K562 (cell line): ENCODE data around the gene FAM169A. TPM values are rescaled to one million over a fixed set of nuclear protein-coding genes. Genes with fewer than 3 reads are reported as not detected.

Experiments
- ATAC-seq: fragments of 200-7000 bp; cut with Tn5 transposase; 3 replicates; pipeline ENCODE4 v1.9.1; 2020; ENCODE audit warnings: moderate library complexity
- BruUV-seq: library from RNA; stranded (reverse); fragments of 400-500 nt; replicated peaks from 2 replicates; lab custom pipeline; 2021; lab: Mats Ljungman, UMichigan
- CTCF ChIA-PET: fragments of 300-600 bp; formaldehyde crosslinking; extraction: SDS; loops from one replicate; lab custom pipeline; 2021; ENCODE audit warnings: low intra/inter-chr PET ratio; lab: Yijun Ruan, JAX
- POLR2A ChIA-PET: fragments of 300-600, 350-650 bp; sonication (Branson Sonifier 250); formaldehyde crosslinking; extraction: SDS; loops from one replicate; lab custom pipeline; 2021; ENCODE audit warnings: antibody characterized with exemption, inconsistent platforms; lab: Yijun Ruan, JAX
- DNase-seq, 4 experiments: peaks; one replicate each; pipeline versions ENCODE4 v3.0.0 to v3.0.0-alpha.2; 2011 to 2018; ENCODE audit warnings: low spot score in 3 of 4, mixed read lengths in 3 of 4; ENCODE audit errors: extremely low read depth in 1 of 4
- FAIRE-seq: peaks from 2 replicates; lab custom pipeline; 2011; peaks lifted over from hg19 to GRCh38; lab: Jason Lieb, UNC
- H2AFZ ChIP-seq: 2 replicates; pipeline ENCODE4 v1.6.0; 2011; ENCODE audit warnings: low read depth, low read length, control low read depth, inconsistent platforms
- H3K27ac ChIP-seq: fragments of 200-600 bp; 3 replicates; pipeline ENCODE4 v1.8.0; 2011; ENCODE audit warnings: low read depth, mild to moderate bottlenecking, control low read depth, inconsistent platforms, low read length, moderate library complexity, mixed read lengths; ENCODE audit errors: extremely low read depth
- H3K27me3 ChIP-seq, 2 experiments: fragments of 300-600 bp in 1 of 2; 2 replicates in 1 of 2; 3 replicates in 1 of 2; pipeline versions ENCODE4 v1.6.0 to v1.8.0; 2011; ENCODE audit warnings: inconsistent platforms in 2 of 2, low read length in 2 of 2, mild to moderate bottlenecking in 1 of 2, mixed read lengths in 1 of 2, moderate library complexity in 1 of 2; ENCODE audit not compliant: control insufficient read depth in 2 of 2, insufficient read depth in 2 of 2
- H3K36me3 ChIP-seq: fragments of 300-600 bp; 3 replicates; pipeline ENCODE4 v1.8.0; 2011; ENCODE audit warnings: mild to moderate bottlenecking, low read length, inconsistent platforms; ENCODE audit not compliant: control insufficient read depth, insufficient read depth
- H3K4me1 ChIP-seq, 2 experiments: fragments of 200-600 bp in 1 of 2; replicated peaks in 1 of 2; 2 replicates in 1 of 2; 3 replicates in 1 of 2; pipeline versions ENCODE4 v1.5.1 to v1.8.0; 2011; ENCODE audit warnings: inconsistent platforms in 2 of 2, low read length in 2 of 2, mild to moderate bottlenecking in 1 of 2, mixed read lengths in 1 of 2, moderate library complexity in 1 of 2; ENCODE audit not compliant: control insufficient read depth in 2 of 2, insufficient read depth in 2 of 2
- H3K4me2 ChIP-seq: 2 replicates; pipeline ENCODE4 v1.6.1; 2011; ENCODE audit warnings: low read length, control low read depth, inconsistent platforms, mixed read lengths; ENCODE audit not compliant: insufficient read depth
- H3K4me3 ChIP-seq: fragments of 200-600 bp; sonication (generic), shearing (Covaris generic); 2 replicates; pipeline ENCODE4 v1.5.1; 2016; ENCODE audit warnings: control low read depth, inconsistent platforms
- H3K79me2 ChIP-seq: fragments of 200-600 bp; 3 replicates; pipeline ENCODE4 v1.8.0; 2011; ENCODE audit warnings: low read length, inconsistent platforms; ENCODE audit not compliant: control insufficient read depth, insufficient read depth
- H3K9ac ChIP-seq, 2 experiments: 2 replicates each; pipeline versions ENCODE4 v1.6.0 to v1.6.1; 2011; ENCODE audit warnings: low read depth in 2 of 2, low read length in 2 of 2, control low read depth in 1 of 2, inconsistent platforms in 1 of 2, mild to moderate bottlenecking in 1 of 2, mixed read lengths in 1 of 2; ENCODE audit not compliant: insufficient read depth in 1 of 2
- H3K9me1 ChIP-seq: one replicate; pipeline ENCODE4 v1.6.0; 2011; ENCODE audit warnings: inconsistent platforms, mild to moderate bottlenecking, low read length, moderate library complexity; ENCODE audit not compliant: control insufficient read depth, insufficient read depth
- H3K9me3 ChIP-seq: replicated peaks from 2 replicates; pipeline ENCODE4 v1.5.1; 2011; ENCODE audit warnings: low read depth, low read length, inconsistent platforms; ENCODE audit not compliant: control insufficient read depth, insufficient read depth
- H4K20me1 ChIP-seq: replicated peaks from 2 replicates; pipeline ENCODE4 v1.6.1; 2011; ENCODE audit warnings: low read length, inconsistent platforms, mixed read lengths; ENCODE audit not compliant: control insufficient read depth, insufficient read depth
- FOXJ2 ChIP-seq: fragments of 200-800 bp; sonication (Bioruptor generic); IDR thresholded peaks from 2 replicates; pipeline ENCODE4 v1.6.1; 2016; ENCODE audit warnings: missing genetic modification characterization, missing compliant biosample characterization
- RBFOX2 ChIP-seq: fragments of 200-400 bp; formaldehyde crosslinking; IDR thresholded peaks from 2 replicates; pipeline ENCODE4 v1.6.1; 2017; ENCODE audit warnings: low read depth, mild to moderate bottlenecking, low read length, moderate library complexity
- RFX1 ChIP-seq: fragments of 450-650 bp; IDR thresholded peaks from 2 replicates; pipeline ENCODE4 v1.6.1; 2016; ENCODE audit warnings: mild to moderate bottlenecking, moderate library complexity
- whole genome bisulfite sequencing: fragments of 100-300 bp; shearing (Covaris generic); methylation state at CpG from one replicate; pipeline ENCODE4 v1.1.6; 2016; ENCODE audit warnings: low coverage, mixed read lengths; ENCODE audit not compliant: insufficient coverage; ENCODE audit errors: missing lambda C conversion rate; 5-methylcytosine and 5-hydroxymethylcytosine counted together
- in situ Hi-C: fragments of 300-500 bp; cut with MboI; formaldehyde crosslinking; loops from 4 replicates; pipeline ENCODE4 v1.15.0; 2018; ENCODE audit warnings: inconsistent platforms, mixed read lengths
- intact Hi-C: fragments of 100-400 bp; cut with micrococcal nuclease; formaldehyde crosslinking; loops from 2 replicates; pipeline ENCODE4 v1.14.2; 2022
- polyA plus RNA-seq, 8 experiments: library from polyadenylated mRNA; depleted of rRNA in 4 of 8; stranded (reverse) in 5 of 8; unstranded in 3 of 8; fragments of >200 nt; fragmentation: Nextera tagmentation in 2 of 8; fragmentation: Illumina TruSeq in 1 of 8; extraction: Ambion mirVana in 2 of 8; extraction: Trizol in 1 of 8; gene quantifications; 2 replicates each; pipeline versions ENCODE4 v1.2.1 to v1.2.3, GENCODE V29; 2011 to 2014; ENCODE audit warnings: inconsistent platforms in 1 of 8, missing spikeins in 1 of 8
- total RNA-seq, 7 experiments: library from RNA; depleted of rRNA in 6 of 7; stranded (reverse); fragments of >200 nt in 6 of 7; fragmentation: Illumina TruSeq in 2 of 7; extraction: Trizol in 2 of 7; gene quantifications; 2 replicates each; pipeline versions ENCODE4 v1.2.1 to v1.2.3, GENCODE V29; 2011 to 2021; ENCODE audit warnings: low replicate concordance in 1 of 7
- TF ChIP-seq, protein P1 (sequence below): fragments of 250-450 bp; sonication (Bioruptor Pico); IDR thresholded peaks from 2 replicates; pipeline ENCODE4 v1.8.0; 2022; ENCODE audit warnings: inconsistent platforms

The FAM169A gene
- total and polyA plus RNA-seq, 9 of the 15 experiments (the other 6 are each of a cell fraction or from before 2014, with no cell fraction given) = 0.01 to 0.04 TPM; not detected in 7

GRCh38 chr5:74765929-74766328 lies 100.3 kb downstream of the FAM169A start (continued):
- TF ChIP-seq RBFOX2 = 0 out of 2 replicates have a peak, but pooled peaks have one; percentile 26

DNA sequence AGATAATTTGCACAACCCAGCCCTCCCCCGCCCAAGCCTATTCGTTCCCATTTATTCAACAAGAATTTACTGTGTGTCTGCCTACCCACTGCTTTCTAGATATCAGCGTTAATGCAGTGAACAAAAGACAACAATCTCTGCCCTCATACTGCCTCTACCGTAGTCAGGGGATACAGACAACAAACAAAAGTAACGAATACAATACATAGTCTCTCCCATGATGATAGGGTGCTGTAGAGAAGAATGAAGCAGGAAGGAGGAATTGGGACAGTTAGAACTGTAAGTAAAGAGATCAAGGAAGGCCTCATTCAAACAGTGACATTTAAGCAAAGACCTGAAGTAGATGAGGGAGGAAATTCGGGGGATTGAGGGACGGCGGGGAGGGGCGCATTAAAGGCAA lies 101.0 kb downstream of the FAM169A start:
- H3K4me2 ChIP-seq = peak overlapping the region; percentile 51
- intact Hi-C loops = loop anchor here (5.0 kb wide), 1 partner anchor 152 kb away; no protein-coding TSS in a partner anchor
- no peaks in the 10 kb centered on the region for H3K9me1 ChIP-seq
- H3K9ac ChIP-seq = no peak overlapping the region
- H3K27me3 ChIP-seq = no peaks in the 10 kb centered on the region
- FAIRE-seq (no peak), DNase-seq (peak in 1 of 4 experiments; percentile 10), ATAC-seq (no peak)
- no TSS peak for BruUV-seq
- peaks cover 6% of the 10 kb centered on the region; the same call in 1 of the 2 replicates for H4K20me1 ChIP-seq
- ChIA-PET POLR2A (interaction anchor here (0.7 kb wide), 1 partner anchor 71 kb away, joined by 5 read pairs; no protein-coding TSS in a partner anchor), CTCF (no interaction called here)
- H3K36me3 ChIP-seq = peaks cover 69% of the 10 kb centered on the region
- H3K9me3 ChIP-seq = no peaks in the 10 kb centered on the region
- H3K79me2 ChIP-seq = peaks cover 55% of the 10 kb centered on the region
- H3K4me1 ChIP-seq = peaks cover 8 to 12% of the 10 kb centered on the region in 2 experiments; a peak in 4 of 5 replicates
- H3K27ac ChIP-seq = no peak overlapping the region; the same call in 2 of the 3 replicates
- H2AFZ ChIP-seq = no peak overlapping the region
- peak overlapping the region; percentile 87; the same call in 1 of the 2 replicates for H3K4me3 ChIP-seq
- in situ Hi-C loops = no loop called here
- 63% methylated on average over 9 of the region's 9 CpGs for WGBS
- TF ChIP-seq FOXJ2 (tag) = peak; percentile 40; the same call in 1 of the 2 replicates
- TF ChIP-seq, protein P1, sequence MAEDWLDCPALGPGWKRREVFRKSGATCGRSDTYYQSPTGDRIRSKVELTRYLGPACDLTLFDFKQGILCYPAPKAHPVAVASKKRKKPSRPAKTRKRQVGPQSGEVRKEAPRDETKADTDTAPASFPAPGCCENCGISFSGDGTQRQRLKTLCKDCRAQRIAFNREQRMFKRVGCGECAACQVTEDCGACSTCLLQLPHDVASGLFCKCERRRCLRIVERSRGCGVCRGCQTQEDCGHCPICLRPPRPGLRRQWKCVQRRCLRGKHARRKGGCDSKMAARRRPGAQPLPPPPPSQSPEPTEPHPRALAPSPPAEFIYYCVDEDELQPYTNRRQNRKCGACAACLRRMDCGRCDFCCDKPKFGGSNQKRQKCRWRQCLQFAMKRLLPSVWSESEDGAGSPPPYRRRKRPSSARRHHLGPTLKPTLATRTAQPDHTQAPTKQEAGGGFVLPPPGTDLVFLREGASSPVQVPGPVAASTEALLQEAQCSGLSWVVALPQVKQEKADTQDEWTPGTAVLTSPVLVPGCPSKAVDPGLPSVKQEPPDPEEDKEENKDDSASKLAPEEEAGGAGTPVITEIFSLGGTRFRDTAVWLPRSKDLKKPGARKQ (CRISPR knock-in tag) = no peak
- peak; percentile 45 for TF ChIP-seq RFX1
